Endodermal cell (in vitro differentiated cells): ENCODE results near the gene ELK4. TPM values are rescaled to one million over a fixed set of nuclear protein-coding genes. Genes with fewer than 3 reads are reported as not detected.

Source experiments
- DNase-seq: peaks from one replicate; pipeline ENCODE4 v3.0.0-alpha.2; 2017
- H3K27ac ChIP-seq: 2 replicates; pipeline ENCODE4 v1.5.1; 2013; ENCODE audit warnings: mild to moderate bottlenecking, low read depth, low read length, moderate library complexity
- H3K27me3 ChIP-seq: 2 replicates; pipeline ENCODE4 v1.6.1; 2013; ENCODE audit warnings: mild to moderate bottlenecking, low read length, moderate library complexity; ENCODE audit not compliant: insufficient read depth, control insufficient read depth, poor library complexity, severe bottlenecking
- H3K36me3 ChIP-seq: 2 replicates; pipeline ENCODE4 v1.7.0; 2013; ENCODE audit warnings: mild to moderate bottlenecking, low read length, moderate library complexity; ENCODE audit not compliant: control insufficient read depth, insufficient read depth
- H3K4me1 ChIP-seq: one replicate; pipeline ENCODE4 v1.7.0; 2013; ENCODE audit warnings: low read length; ENCODE audit not compliant: control insufficient read depth, insufficient read depth
- H3K4me3 ChIP-seq: 2 replicates; pipeline ENCODE4 v1.5.1; 2013; ENCODE audit warnings: mild to moderate bottlenecking, low read length, moderate library complexity
- H3K9ac ChIP-seq: 2 replicates; pipeline ENCODE4 v1.6.1; 2013; ENCODE audit warnings: mild to moderate bottlenecking, low read length, moderate library complexity; ENCODE audit not compliant: poor library complexity, severe bottlenecking; ENCODE audit errors: extremely low read depth
- H3K9me3 ChIP-seq: 2 replicates; pipeline ENCODE4 v1.6.1; 2013; ENCODE audit warnings: mild to moderate bottlenecking, low read length, moderate library complexity; ENCODE audit not compliant: control insufficient read depth
- H3K27ac Mint-ChIP-seq: 2 replicates; pipeline ENCODE4 v1.8.0; 2020; ENCODE audit warnings: mixed read lengths
- H3K27me3 Mint-ChIP-seq: 2 replicates; pipeline ENCODE4 v1.8.0; 2021; ENCODE audit warnings: mild to moderate bottlenecking, mixed read lengths; ENCODE audit not compliant: insufficient read depth
- H3K36me3 Mint-ChIP-seq: 2 replicates; pipeline ENCODE4 v1.8.0; 2020; ENCODE audit warnings: low read depth, mixed read lengths
- H3K4me1 Mint-ChIP-seq: 2 replicates; pipeline ENCODE4 v1.8.0; 2020; ENCODE audit warnings: mixed read lengths
- H3K4me3 Mint-ChIP-seq: 2 replicates; pipeline ENCODE4 v1.8.0; 2020; ENCODE audit warnings: mild to moderate bottlenecking, moderate library complexity, mixed read lengths
- H3K9me3 Mint-ChIP-seq: 2 replicates; pipeline ENCODE4 v1.8.0; 2020; ENCODE audit warnings: mild to moderate bottlenecking, mixed read lengths
- CTCF ChIP-seq: fragments of 200-600 bp; sonication (generic); conservative IDR thresholded peaks from 2 replicates; pipeline ENCODE4 v1.5.0; 2021; ENCODE audit warnings: antibody characterized with exemption, mild to moderate bottlenecking
- WGBS, 2 experiments: methylation state at CpG; one replicate each; pipeline versions ENCODE4 v1.1.5 to v1.1.7; 2013; ENCODE audit warnings: missing lambda C conversion rate in 2 of 2, mixed read lengths in 1 of 2; ENCODE audit not compliant: insufficient coverage in 1 of 2, insufficient read length in 1 of 2; 5-methylcytosine and 5-hydroxymethylcytosine counted together
- total RNA-seq, 2 donors: library from RNA; stranded (reverse); fragmentation: NEBNext Ultra II Directional in 1 of 2; extraction: Animal tissue kit (Norgen Biotek cat#: 25700) in 1 of 2; gene quantifications; 2 replicates in 1 of 2; 3 replicates in 1 of 2; pipeline ENCODE4 v1.2.1, GENCODE V29; 2021

ELK4 gene
- total RNA-seq, 2 donors from 2014 or later = 29.6 to 41.6 TPM

- Histone ChIP-seq H3K4me3 (no peak overlapping the region), H3K9me3 (no peaks in the 10 kb centered on the region), H3K36me3 (peaks cover 77% of the 10 kb centered on the region), H3K27me3 (no peaks in the 10 kb centered on the region), H3K4me1 (no peaks in the 10 kb centered on the region), H3K9ac (no peak overlapping the region), H3K27ac (no peak overlapping the region)
- no peaks in the 10 kb centered on the region for H3K9me3 Mint-ChIP-seq
- H3K4me3 Mint-ChIP-seq = no peak overlapping the region
- peaks cover 42% of the 10 kb centered on the region for H3K36me3 Mint-ChIP-seq
- no peak for TF ChIP-seq CTCF
- H3K27me3 Mint-ChIP-seq = no peaks in the 10 kb centered on the region
- no peak overlapping the region for H3K27ac Mint-ChIP-seq
- WGBS, 2 experiments = 93% methylated on average over 2 of the region's 3 CpGs; no CpG with 5 or more reads in 1 of the 2 experiments
- no peak for DNase-seq
- peaks cover 4% of the 10 kb centered on the region for H3K4me1 Mint-ChIP-seq
Measured at GRCh38 chr1:205612104-205612503, 19.7 kb downstream of the ELK4 start.

GRCh38 chr1:205610901-205611466 lies 20.8 kb downstream of the ELK4 start:
- peaks cover 4% of the 10 kb centered on the region for H3K4me1 Mint-ChIP-seq
- Histone ChIP-seq H3K4me1 (no peaks in the 10 kb centered on the region), H3K36me3 (peaks cover 68% of the 10 kb centered on the region), H3K27me3 (no peaks in the 10 kb centered on the region), H3K9ac (no peak overlapping the region), H3K9me3 (no peaks in the 10 kb centered on the region), H3K4me3 (no peak overlapping the region), H3K27ac (no peak overlapping the region)
- H3K4me3 Mint-ChIP-seq = no peak overlapping the region
- 88 to 96% methylated on average over 3 of the region's 3 CpGs for WGBS, 2 experiments
- H3K27me3 Mint-ChIP-seq = no peaks in the 10 kb centered on the region
- H3K36me3 Mint-ChIP-seq = peaks cover 38% of the 10 kb centered on the region
- no peak for DNase-seq
- H3K27ac Mint-ChIP-seq = peak overlapping the region; percentile 9
- no peaks in the 10 kb centered on the region for H3K9me3 Mint-ChIP-seq
- no peak for TF ChIP-seq CTCF

- Histone ChIP-seq H3K4me3 (no peak overlapping the region), H3K27ac (no peak overlapping the region), H3K36me3 (peaks cover 67% of the 10 kb centered on the region), H3K9ac (no peak overlapping the region), H3K9me3 (no peaks in the 10 kb centered on the region), H3K4me1 (no peaks in the 10 kb centered on the region), H3K27me3 (no peaks in the 10 kb centered on the region)
- H3K4me3 Mint-ChIP-seq = no peak overlapping the region
- peaks cover 37% of the 10 kb centered on the region for H3K36me3 Mint-ChIP-seq
- no peak for TF ChIP-seq CTCF
- peaks cover 4% of the 10 kb centered on the region for H3K4me1 Mint-ChIP-seq
- 86 to 92% methylated on average over 1 to 2 of the region's 2 CpGs for WGBS, 2 experiments
- no peak for DNase-seq
- H3K27ac Mint-ChIP-seq = no peak overlapping the region
- H3K27me3 Mint-ChIP-seq = no peaks in the 10 kb centered on the region
- H3K9me3 Mint-ChIP-seq = no peaks in the 10 kb centered on the region
Measured at GRCh38 chr1:205610036-205610435, 21.8 kb downstream of the ELK4 start.
